HepG2 (cell line): ENCODE results near the gene LENEP. TPM values are rescaled to one million over a fixed set of nuclear protein-coding genes. Genes with fewer than 3 reads are reported as not detected.
A peak's percentile ranks its signal among the peaks of the same experiment; 100 is the strongest.

Experiments used
- CC2D1A ChIP-seq: sonication (generic); formaldehyde crosslinking; IDR thresholded peaks from 2 replicates; pipeline ENCODE4 v1.8.1; 2023; ENCODE audit warnings: mild to moderate bottlenecking, missing genetic modification reagents
- KMT2A ChIP-seq: sonication (generic); formaldehyde crosslinking; IDR thresholded peaks from 2 replicates; pipeline ENCODE4 v1.4.0; 2020; ENCODE audit warnings: missing genetic modification reagents
- MATR3 ChIP-seq: sonication (generic); formaldehyde crosslinking; IDR thresholded peaks from 2 replicates; pipeline ENCODE4 v1.4.0; 2020; ENCODE audit warnings: missing genetic modification reagents
- SP4 ChIP-seq: sonication (generic); formaldehyde crosslinking; IDR thresholded peaks from 2 replicates; pipeline ENCODE4 v1.8.1; 2023; ENCODE audit warnings: mild to moderate bottlenecking, missing genetic modification reagents
- SRF ChIP-seq: IDR thresholded peaks from 2 replicates; pipeline ENCODE4 v1.6.1; 2011; ENCODE audit warnings: mild to moderate bottlenecking, low read depth, low read length, moderate library complexity
- YEATS4 ChIP-seq: sonication (generic); formaldehyde crosslinking; IDR thresholded peaks from 2 replicates; pipeline ENCODE4 v1.4.0; 2020; ENCODE audit warnings: missing genetic modification reagents, borderline replicate concordance
- ZNF460 ChIP-seq: sonication (generic); formaldehyde crosslinking; IDR thresholded peaks from 2 replicates; pipeline ENCODE4 v1.5.1; 2020; ENCODE audit warnings: missing genetic modification reagents, mild to moderate bottlenecking, borderline replicate concordance
- polyA plus RNA-seq, 8 experiments: library from polyadenylated mRNA; depleted of rRNA in 3 of 8; stranded (reverse) in 7 of 8; unstranded in 1 of 8; fragments of >200 nt; fragmentation: Illumina TruSeq in 4 of 8; extraction: Trizol in 4 of 8; gene quantifications; 2 replicates each; pipeline versions ENCODE4 v1.2.1 to v1.2.3, GENCODE V29; 2011 to 2016; ENCODE audit warnings: low read depth in 4 of 8, missing spikeins in 1 of 8, mixed read lengths in 1 of 8; ENCODE audit not compliant: insufficient read depth in 1 of 8
- total RNA-seq, 5 experiments: library from RNA; depleted of rRNA; stranded (reverse); fragments of >200 nt; fragmentation: Illumina TruSeq; extraction: Trizol; gene quantifications; 2 replicates each; pipeline ENCODE4 v1.2.3, GENCODE V29; 2016; ENCODE audit warnings: low read depth in 1 of 5
- TF ChIP-seq, protein P1 (sequence below): sonication (generic); formaldehyde crosslinking; IDR thresholded peaks from 2 replicates; pipeline ENCODE4 v1.8.0; 2023; ENCODE audit warnings: mild to moderate bottlenecking, missing genetic modification reagents
- TF ChIP-seq, protein P2 (sequence below): sonication (generic); formaldehyde crosslinking; conservative IDR thresholded peaks from 2 replicates; pipeline ENCODE4 v1.4.0; 2020; ENCODE audit warnings: mild to moderate bottlenecking, missing genetic modification reagents, moderate library complexity
- TF ChIP-seq, protein P3 (sequence below): sonication (generic); formaldehyde crosslinking; IDR thresholded peaks from 2 replicates; pipeline ENCODE4 v1.4.0; 2020; ENCODE audit warnings: mild to moderate bottlenecking, missing genetic modification reagents

The LENEP gene
- total and polyA plus RNA-seq, 2 of the 13 experiments (the other 11 are each of a cell fraction or from before 2014, with no cell fraction given) = 0.29 TPM; not detected in 1

DNA sequence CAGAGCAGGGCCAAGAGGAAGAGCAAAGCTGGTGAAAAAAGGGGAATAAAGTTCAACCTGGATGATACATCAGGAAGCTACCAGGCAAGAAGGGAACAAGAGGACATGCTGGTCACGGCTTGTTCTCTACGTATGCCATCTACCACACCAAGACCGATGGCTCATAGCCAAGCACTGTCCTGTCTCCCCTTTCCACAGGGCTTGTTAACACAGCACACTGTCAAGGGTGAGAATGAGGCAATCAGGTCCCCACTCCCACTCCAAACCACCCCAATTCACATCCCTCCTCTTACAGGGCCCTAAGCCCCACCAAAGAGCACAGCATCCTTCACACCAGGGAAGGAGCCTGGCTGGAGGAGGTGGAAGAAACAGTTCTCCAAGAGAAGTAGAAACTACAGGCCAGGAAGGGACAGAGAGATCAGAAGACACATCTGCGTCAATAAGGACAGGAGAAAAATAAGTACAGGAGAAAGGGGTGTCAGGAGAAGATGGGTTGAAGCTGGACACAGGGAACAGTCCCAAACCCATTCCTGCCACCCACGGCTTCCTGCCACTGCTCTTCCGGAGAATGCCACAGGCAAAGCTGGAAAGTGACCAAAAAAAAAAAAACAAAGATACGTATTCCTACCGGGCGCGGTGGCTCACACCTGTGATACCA is 21.9 kb upstream of the LENEP start (continued):
- TF ChIP-seq YEATS4 (CRISPR knock-in tag) (0 out of 2 replicates have a peak, but pooled peaks have one; percentile 6), ZNF460 (0 out of 2 replicates have a peak, but pooled peaks have one; percentile 18), MATR3 (no peak), CC2D1A (CRISPR knock-in tag) (no peak), SP4 (CRISPR knock-in tag) (no peak), SRF (no peak), KMT2A (CRISPR knock-in tag) (no peak)
- TF ChIP-seq, protein P1, sequence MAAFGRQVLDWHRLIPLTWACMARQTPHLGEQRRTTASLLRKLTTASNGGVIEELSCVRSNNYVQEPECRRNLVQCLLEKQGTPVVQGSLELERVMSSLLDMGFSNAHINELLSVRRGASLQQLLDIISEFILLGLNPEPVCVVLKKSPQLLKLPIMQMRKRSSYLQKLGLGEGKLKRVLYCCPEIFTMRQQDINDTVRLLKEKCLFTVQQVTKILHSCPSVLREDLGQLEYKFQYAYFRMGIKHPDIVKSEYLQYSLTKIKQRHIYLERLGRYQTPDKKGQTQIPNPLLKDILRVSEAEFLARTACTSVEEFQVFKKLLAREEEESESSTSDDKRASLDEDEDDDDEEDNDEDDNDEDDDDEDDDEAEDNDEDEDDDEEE (CRISPR knock-in tag) = no peak
- TF ChIP-seq, protein P2, sequence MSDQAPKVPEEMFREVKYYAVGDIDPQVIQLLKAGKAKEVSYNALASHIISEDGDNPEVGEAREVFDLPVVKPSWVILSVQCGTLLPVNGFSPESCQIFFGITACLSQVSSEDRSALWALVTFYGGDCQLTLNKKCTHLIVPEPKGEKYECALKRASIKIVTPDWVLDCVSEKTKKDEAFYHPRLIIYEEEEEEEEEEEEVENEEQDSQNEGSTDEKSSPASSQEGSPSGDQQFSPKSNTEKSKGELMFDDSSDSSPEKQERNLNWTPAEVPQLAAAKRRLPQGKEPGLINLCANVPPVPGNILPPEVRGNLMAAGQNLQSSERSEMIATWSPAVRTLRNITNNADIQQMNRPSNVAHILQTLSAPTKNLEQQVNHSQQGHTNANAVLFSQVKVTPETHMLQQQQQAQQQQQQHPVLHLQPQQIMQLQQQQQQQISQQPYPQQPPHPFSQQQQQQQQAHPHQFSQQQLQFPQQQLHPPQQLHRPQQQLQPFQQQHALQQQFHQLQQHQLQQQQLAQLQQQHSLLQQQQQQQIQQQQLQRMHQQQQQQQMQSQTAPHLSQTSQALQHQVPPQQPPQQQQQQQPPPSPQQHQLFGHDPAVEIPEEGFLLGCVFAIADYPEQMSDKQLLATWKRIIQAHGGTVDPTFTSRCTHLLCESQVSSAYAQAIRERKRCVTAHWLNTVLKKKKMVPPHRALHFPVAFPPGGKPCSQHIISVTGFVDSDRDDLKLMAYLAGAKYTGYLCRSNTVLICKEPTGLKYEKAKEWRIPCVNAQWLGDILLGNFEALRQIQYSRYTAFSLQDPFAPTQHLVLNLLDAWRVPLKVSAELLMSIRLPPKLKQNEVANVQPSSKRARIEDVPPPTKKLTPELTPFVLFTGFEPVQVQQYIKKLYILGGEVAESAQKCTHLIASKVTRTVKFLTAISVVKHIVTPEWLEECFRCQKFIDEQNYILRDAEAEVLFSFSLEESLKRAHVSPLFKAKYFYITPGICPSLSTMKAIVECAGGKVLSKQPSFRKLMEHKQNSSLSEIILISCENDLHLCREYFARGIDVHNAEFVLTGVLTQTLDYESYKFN (CRISPR knock-in tag) = 0 out of 2 replicates have a peak, but pooled peaks have one; percentile 2
- TF ChIP-seq, protein P3, sequence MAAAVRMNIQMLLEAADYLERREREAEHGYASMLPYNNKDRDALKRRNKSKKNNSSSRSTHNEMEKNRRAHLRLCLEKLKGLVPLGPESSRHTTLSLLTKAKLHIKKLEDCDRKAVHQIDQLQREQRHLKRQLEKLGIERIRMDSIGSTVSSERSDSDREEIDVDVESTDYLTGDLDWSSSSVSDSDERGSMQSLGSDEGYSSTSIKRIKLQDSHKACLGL (CRISPR knock-in tag) = no peak
